ENCODE data around the gene ENDOV.

ENDOV gene

DNA sequence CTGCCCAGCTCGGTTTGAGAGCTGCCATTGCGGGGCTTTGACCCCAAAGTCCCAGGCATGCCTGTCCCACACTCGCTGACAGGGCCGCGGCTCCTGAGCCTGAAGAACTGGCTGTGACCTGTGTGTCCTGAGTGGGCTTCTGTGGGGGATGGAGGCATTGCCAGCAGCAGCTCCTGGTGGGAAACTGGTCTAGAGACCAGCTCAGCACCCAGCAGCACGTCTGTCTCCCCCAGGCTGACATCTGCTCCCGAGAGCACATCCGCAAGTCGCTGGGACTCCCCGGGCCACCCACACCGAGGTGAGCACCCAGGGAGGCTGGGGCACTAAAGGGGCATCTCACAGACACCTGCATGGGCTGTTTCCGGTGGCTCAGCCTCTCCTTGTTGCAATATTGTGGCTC, 13.4 kb downstream of the ENDOV start:
- no peak overlapping the region for H3K4me2 ChIP-seq
- H3K36me3 ChIP-seq (ENCODE audit: insufficient read depth): no peaks in the 10 kb centered on the region
- no peak overlapping the region for H3K4me3 ChIP-seq (IDR thresholded peaks at IDR 0.05; ENCODE audit: insufficient read depth, low read depth, low read length)
- no peak overlapping the region for H3K9ac ChIP-seq
- TF ChIP-seq, protein P1, sequence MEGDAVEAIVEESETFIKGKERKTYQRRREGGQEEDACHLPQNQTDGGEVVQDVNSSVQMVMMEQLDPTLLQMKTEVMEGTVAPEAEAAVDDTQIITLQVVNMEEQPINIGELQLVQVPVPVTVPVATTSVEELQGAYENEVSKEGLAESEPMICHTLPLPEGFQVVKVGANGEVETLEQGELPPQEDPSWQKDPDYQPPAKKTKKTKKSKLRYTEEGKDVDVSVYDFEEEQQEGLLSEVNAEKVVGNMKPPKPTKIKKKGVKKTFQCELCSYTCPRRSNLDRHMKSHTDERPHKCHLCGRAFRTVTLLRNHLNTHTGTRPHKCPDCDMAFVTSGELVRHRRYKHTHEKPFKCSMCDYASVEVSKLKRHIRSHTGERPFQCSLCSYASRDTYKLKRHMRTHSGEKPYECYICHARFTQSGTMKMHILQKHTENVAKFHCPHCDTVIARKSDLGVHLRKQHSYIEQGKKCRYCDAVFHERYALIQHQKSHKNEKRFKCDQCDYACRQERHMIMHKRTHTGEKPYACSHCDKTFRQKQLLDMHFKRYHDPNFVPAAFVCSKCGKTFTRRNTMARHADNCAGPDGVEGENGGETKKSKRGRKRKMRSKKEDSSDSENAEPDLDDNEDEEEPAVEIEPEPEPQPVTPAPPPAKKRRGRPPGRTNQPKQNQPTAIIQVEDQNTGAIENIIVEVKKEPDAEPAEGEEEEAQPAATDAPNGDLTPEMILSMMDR (conservative IDR thresholded peaks at IDR 0.05; ENCODE audit: low read depth, low read length): no peak
- H3K79me2 ChIP-seq (ENCODE audit: insufficient read depth, low read depth): no peaks in the 10 kb centered on the region
- peaks cover 85% of the 10 kb centered on the region for H3K27me3 ChIP-seq (ENCODE audit: insufficient read depth, low read depth)
- no peak overlapping the region for H3K27ac ChIP-seq
- H3K4me1 ChIP-seq (ENCODE audit: low read depth, poor library complexity, severe bottlenecking): no peaks in the 10 kb centered on the region
- H2AFZ ChIP-seq (ENCODE audit: low read depth): no peak overlapping the region
- no peaks in the 10 kb centered on the region for H4K20me1 ChIP-seq (ENCODE audit: insufficient read depth)

DNA sequence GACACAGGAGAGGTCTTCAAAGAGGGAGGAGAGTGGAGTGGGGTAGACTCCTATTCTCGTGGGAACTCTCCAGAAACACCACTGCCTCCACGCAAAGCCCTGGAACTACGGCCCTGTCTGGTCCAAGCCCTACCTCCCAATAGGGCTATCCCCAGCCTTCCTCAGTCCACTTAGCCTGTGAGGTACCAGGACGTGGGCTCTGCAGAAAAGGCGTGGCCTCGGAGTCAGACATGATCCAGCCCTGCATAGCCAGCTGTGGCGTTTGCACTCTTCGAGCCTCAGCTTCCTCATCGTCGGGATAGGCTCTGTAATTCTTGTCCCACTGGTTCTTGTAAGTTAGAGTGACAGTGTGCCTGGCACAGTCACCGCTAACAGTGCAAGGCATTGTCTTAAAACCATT, 13.8 kb downstream of the ENDOV start:
- H3K79me2 ChIP-seq (ENCODE audit: insufficient read depth, low read depth): no peaks in the 10 kb centered on the region
- H3K9ac ChIP-seq: no peak overlapping the region
- peaks cover 90% of the 10 kb centered on the region for H3K27me3 ChIP-seq (ENCODE audit: insufficient read depth, low read depth)
- no peak overlapping the region for H3K4me3 ChIP-seq (IDR thresholded peaks at IDR 0.05; ENCODE audit: insufficient read depth, low read depth, low read length)
- H3K36me3 ChIP-seq (ENCODE audit: insufficient read depth): no peaks in the 10 kb centered on the region
- H3K27ac ChIP-seq: no peak overlapping the region
- H3K4me1 ChIP-seq (ENCODE audit: low read depth, poor library complexity, severe bottlenecking): no peaks in the 10 kb centered on the region
- no peak overlapping the region for H3K4me2 ChIP-seq
- H2AFZ ChIP-seq (ENCODE audit: low read depth): no peak overlapping the region
- TF ChIP-seq, protein P1 (conservative IDR thresholded peaks at IDR 0.05; ENCODE audit: low read depth, low read length): no peak
- H4K20me1 ChIP-seq (ENCODE audit: insufficient read depth): no peaks in the 10 kb centered on the region

DNA sequence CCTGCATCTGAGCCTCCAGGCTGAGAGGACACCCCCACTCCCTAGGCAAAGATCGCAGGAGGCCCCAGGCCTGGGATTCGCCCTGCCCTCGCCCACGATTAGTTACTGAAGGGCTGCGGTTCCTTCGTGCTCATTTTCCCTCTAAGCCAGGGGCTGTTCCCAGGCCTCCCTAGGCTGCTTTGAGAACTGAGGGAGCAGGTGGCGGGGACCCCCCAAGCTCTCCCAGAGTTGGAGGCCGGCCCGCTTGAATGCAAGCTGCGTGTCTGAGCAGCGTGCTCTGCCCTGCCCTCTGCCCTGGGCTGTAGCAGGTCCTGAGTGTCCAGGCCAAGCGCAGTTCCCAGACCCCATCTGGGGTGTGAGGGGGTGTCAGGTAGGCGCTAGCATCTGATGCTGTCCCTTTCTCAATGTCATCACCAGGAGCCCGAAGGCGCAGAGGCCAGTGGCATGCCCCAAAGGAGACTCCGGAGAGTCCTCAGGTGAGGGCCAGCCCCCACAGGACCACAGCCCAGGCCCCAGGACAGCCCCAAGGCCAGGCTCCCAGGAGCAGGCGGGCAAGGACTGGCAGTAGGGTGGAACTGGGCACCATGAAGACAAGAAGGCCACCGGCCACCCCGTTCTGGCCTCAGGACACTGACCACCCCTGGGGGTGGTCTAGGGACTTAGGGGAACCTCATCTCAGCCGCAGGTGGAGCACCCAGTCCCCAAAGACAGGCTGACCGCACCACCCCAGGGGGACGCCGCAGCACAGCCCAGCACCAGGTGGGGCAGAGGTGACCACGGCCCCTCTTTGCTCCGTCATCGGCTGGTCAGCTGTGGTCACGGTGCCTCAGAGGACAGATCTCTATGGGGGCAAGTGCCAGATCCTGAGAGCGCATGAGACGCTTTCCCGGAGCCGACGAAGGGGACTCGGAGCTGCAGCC, 14.6 kb downstream of the ENDOV start:
- Histone ChIP-seq H3K27me3 (ENCODE audit: insufficient read depth, low read depth) (peaks cover 90% of the 10 kb centered on the region), H3K79me2 (ENCODE audit: insufficient read depth, low read depth) (no peaks in the 10 kb centered on the region), H3K9ac (no peak overlapping the region), H3K4me2 (no peak overlapping the region), H3K4me3 (IDR thresholded peaks at IDR 0.05; ENCODE audit: insufficient read depth, low read depth, low read length) (no peak overlapping the region), H2AFZ (ENCODE audit: low read depth) (no peak overlapping the region), H4K20me1 (ENCODE audit: insufficient read depth) (no peaks in the 10 kb centered on the region), H3K27ac (no peak overlapping the region), H3K4me1 (ENCODE audit: low read depth, poor library complexity, severe bottlenecking) (no peaks in the 10 kb centered on the region), H3K36me3 (ENCODE audit: insufficient read depth) (no peaks in the 10 kb centered on the region)
- TF ChIP-seq, protein P1 (conservative IDR thresholded peaks at IDR 0.05; ENCODE audit: low read depth, low read length): no peak

DNA sequence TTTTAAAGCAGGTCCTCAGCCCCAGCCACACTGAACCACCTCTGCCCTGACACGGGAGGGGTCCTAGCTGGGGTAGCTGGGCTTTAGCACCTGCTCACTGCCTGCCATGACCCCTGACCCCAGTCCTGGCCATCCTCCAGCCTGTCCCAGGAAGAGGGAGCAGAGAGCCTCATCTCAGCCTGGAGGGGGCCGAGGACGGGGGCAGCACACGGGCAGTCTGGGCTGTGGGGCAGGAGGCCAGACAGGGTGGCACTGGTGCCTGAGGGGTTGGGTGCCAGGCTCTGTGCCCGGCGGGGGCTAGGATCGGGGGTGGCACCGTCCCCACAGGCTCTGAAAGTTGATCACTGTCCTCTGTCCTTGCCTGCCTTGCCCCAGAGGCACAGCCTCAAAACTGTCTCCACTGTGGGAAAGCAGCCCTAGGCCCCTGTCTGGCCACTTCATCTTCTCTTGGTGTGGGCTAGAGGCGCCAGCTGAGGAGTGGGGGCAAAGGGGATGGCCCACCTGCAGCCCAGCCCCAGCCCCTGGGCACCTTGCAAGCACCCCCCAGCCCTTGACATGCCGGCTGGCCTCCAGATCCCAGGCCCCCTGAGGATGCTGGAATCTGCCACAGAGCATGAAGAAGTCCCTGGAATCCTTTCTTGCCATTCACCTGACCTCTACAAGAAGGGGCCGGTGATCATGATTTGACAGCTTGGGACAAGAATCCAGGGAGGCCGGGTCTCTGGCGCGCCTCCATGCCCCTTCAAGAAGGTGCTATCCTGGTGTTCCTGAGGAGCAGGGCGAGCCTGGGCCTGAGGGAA, 15.7 kb downstream of the ENDOV start:
- Histone ChIP-seq H3K27me3 (ENCODE audit: insufficient read depth, low read depth) (peaks cover 90% of the 10 kb centered on the region), H2AFZ (ENCODE audit: low read depth) (no peak overlapping the region), H4K20me1 (ENCODE audit: insufficient read depth) (no peaks in the 10 kb centered on the region), H3K4me3 (IDR thresholded peaks at IDR 0.05; ENCODE audit: insufficient read depth, low read depth, low read length) (no peak overlapping the region), H3K36me3 (ENCODE audit: insufficient read depth) (no peaks in the 10 kb centered on the region), H3K27ac (no peak overlapping the region), H3K4me1 (ENCODE audit: low read depth, poor library complexity, severe bottlenecking) (no peaks in the 10 kb centered on the region), H3K4me2 (no peak overlapping the region), H3K79me2 (ENCODE audit: insufficient read depth, low read depth) (no peaks in the 10 kb centered on the region), H3K9ac (no peak overlapping the region)
- TF ChIP-seq, protein P1 (conservative IDR thresholded peaks at IDR 0.05; ENCODE audit: low read depth, low read length): no peak
